ENCODE results near the gene NR5A2. TPM values are rescaled to one million over a fixed set of nuclear protein-coding genes. Genes with fewer than 3 reads are reported as not detected.

NR5A2 gene
- total RNA-seq, 1 donor from 2014 or later, result 12.7 TPM

DNA sequence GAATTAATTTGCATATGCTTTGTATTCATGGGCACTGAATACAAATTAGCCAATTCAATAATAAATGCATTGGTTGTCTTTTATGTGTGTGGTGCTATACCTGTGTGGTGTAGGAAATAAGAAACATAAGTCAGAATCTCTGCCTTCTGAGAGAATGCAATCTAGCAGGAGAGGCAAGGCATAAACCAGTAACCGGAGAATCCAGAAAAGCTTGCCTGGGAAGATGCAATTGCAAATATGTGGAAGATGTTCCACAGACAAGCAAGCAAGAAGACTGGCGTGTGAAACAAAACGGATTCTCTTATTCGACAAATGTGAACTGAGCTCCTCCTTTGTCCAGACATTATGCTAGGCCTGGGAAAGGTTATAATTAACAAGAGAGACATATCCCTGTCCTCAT is 134.3 kb downstream of the NR5A2 start:
- intact Hi-C loops (cut with DNase I), result no loop called here
- no peaks in the 10 kb centered on the region for H3K36me3 ChIP-seq
- H3K4me1 ChIP-seq, result no peaks in the 10 kb centered on the region
- H3K27me3 ChIP-seq, result no peaks in the 10 kb centered on the region
- DNase-seq (ENCODE audit: low spot score in 2 of 2), result no peak
- no peak overlapping the region for H3K27ac ChIP-seq
- no peak overlapping the region for H3K4me3 ChIP-seq
- TF ChIP-seq, protein P1, sequence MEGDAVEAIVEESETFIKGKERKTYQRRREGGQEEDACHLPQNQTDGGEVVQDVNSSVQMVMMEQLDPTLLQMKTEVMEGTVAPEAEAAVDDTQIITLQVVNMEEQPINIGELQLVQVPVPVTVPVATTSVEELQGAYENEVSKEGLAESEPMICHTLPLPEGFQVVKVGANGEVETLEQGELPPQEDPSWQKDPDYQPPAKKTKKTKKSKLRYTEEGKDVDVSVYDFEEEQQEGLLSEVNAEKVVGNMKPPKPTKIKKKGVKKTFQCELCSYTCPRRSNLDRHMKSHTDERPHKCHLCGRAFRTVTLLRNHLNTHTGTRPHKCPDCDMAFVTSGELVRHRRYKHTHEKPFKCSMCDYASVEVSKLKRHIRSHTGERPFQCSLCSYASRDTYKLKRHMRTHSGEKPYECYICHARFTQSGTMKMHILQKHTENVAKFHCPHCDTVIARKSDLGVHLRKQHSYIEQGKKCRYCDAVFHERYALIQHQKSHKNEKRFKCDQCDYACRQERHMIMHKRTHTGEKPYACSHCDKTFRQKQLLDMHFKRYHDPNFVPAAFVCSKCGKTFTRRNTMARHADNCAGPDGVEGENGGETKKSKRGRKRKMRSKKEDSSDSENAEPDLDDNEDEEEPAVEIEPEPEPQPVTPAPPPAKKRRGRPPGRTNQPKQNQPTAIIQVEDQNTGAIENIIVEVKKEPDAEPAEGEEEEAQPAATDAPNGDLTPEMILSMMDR (IDR thresholded peaks at IDR 0.05), result no peak
- H3K9me3 ChIP-seq, result no peaks in the 10 kb centered on the region

DNA sequence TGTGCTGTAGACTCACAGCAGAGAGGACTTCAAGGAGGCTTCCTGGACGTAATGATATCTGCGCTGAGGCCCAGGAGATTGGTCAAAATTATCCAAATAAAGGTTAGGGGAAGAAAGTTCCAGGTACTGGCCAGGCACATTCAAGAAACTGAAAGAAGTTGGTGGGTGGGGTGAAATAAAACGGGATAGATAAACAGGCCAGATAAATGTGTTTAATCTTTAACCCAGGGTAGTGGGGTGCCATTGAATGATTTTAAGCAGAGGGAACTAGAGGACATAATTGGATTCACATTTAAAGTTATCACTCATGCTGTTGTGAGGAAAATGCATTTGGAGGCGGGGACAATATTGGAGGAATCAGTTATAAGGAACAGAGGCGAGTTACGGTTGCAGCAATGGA is 134.7 kb downstream of the NR5A2 start:
- no peaks in the 10 kb centered on the region for H3K27me3 ChIP-seq
- TF ChIP-seq, protein P1 (IDR thresholded peaks at IDR 0.05), result no peak
- H3K4me1 ChIP-seq, result no peaks in the 10 kb centered on the region
- H3K27ac ChIP-seq, result no peak overlapping the region
- no peak for DNase-seq (ENCODE audit: low spot score in 2 of 2)
- no peaks in the 10 kb centered on the region for H3K9me3 ChIP-seq
- no peaks in the 10 kb centered on the region for H3K36me3 ChIP-seq
- intact Hi-C loops (cut with DNase I), result no loop called here
- H3K4me3 ChIP-seq, result no peak overlapping the region

DNA sequence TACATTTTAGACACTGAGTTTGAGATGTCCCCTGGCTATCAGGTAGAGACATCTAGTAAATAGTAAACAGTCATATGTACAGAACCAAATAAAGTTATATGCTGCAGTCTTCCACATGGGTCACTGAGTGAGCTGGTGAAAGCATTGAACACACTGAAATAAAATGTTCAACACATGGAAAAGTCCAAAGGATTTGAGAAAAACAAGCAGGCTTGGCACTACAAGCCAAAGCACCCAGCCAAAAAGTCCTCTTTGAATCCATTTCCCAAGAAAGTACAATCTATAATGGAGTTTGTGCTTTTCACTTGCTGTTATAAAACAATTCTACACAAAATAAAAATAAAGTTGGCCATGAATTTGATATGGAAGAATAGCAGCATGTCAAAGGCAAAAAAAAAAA is 135.4 kb downstream of the NR5A2 start:
- Histone ChIP-seq H3K9me3 (no peaks in the 10 kb centered on the region), H3K27ac (no peak overlapping the region), H3K4me1 (no peaks in the 10 kb centered on the region), H3K4me3 (no peak overlapping the region), H3K36me3 (no peaks in the 10 kb centered on the region), H3K27me3 (no peaks in the 10 kb centered on the region)
- no peak for DNase-seq (ENCODE audit: low spot score in 2 of 2)
- TF ChIP-seq, protein P1 (IDR thresholded peaks at IDR 0.05), result no peak
- intact Hi-C loops (cut with DNase I), result no loop called here

DNA sequence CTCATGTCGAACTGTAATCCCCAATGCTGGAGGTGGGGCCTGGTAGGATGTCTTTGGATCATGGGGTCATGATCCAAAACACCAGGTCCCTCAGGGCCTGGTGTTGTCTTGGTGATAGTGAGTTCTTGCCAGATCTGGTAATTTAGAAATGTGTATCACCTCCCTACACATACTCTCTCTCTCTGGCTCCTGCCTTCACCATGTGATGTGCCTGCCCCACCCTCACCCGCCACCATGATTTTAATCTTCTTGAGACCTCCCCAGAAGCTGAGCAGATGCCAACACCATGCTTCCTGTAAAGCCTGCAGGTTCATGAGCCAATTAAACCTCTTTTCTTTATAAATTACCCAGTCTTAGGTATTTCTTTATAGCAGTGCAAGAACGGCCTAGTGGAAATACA is 136.4 kb downstream of the NR5A2 start:
- no peak overlapping the region for H3K27ac ChIP-seq
- no peaks in the 10 kb centered on the region for H3K9me3 ChIP-seq
- DNase-seq (ENCODE audit: low spot score in 2 of 2), result no peak
- TF ChIP-seq, protein P1 (IDR thresholded peaks at IDR 0.05), result no peak
- no peak overlapping the region for H3K4me3 ChIP-seq
- H3K36me3 ChIP-seq, result no peaks in the 10 kb centered on the region
- intact Hi-C loops (cut with DNase I), result no loop called here
- H3K4me1 ChIP-seq, result no peaks in the 10 kb centered on the region
- no peaks in the 10 kb centered on the region for H3K27me3 ChIP-seq

DNA sequence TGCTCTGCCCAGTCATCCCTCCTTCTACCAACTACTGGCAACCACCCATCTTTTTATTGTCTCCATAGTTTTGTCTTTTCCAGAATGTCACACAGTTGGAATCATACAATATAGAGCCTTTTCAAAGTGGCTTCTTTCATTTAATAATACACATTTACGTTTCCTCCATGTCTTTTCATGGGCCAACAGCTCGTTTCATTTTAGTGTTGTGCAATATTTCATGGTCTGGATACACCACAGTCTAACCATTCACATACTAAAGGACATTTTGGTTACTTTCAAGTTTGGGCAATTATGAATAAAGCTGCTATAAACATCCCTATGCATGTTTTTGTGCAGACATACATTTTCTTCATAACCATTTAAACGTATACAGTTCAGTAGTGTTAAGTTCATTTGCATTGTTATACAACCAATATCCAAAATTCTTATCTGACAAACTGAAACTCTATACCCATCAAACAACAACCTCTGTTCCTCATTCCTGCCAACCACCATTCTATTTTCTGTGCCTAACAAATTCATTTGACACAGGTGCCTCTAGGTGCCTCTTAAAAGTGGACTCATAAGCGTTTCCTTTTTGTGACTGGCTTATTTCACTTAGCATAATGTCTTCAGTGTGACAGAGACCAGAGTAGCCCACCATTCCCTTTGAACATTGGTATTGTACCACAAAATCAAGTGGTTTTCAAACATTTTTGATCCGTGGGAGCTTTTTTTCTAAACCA is 138.1 kb downstream of the NR5A2 start:
- no peak for DNase-seq (ENCODE audit: low spot score in 2 of 2)
- TF ChIP-seq, protein P1 (IDR thresholded peaks at IDR 0.05), result no peak
- H3K4me3 ChIP-seq, result no peak overlapping the region
- H3K27ac ChIP-seq, result no peak overlapping the region
- no peaks in the 10 kb centered on the region for H3K9me3 ChIP-seq
- no peaks in the 10 kb centered on the region for H3K36me3 ChIP-seq
- no peaks in the 10 kb centered on the region for H3K4me1 ChIP-seq
- H3K27me3 ChIP-seq, result no peaks in the 10 kb centered on the region
- intact Hi-C loops (cut with DNase I), result no loop called here

DNA sequence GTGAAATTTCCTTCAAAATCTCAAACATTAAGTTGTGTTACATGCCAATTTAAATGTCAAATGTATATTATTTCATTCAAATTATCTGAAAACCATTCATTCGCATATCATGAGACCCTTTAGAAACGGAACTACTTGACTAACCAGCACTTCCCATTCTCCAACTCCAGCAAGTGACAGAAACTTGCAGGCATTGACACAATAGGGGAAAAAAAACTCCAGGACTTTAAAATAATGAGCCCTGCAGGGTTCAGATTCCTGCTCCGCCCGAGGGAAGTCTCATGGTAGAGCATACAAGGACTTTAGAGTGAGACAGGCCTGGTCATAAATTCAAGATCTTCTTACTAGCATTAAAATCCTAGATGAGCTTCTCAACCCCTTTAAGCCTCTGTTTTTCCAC is 138.9 kb downstream of the NR5A2 start:
- no peak for DNase-seq (ENCODE audit: low spot score in 2 of 2)
- Histone ChIP-seq H3K4me3 (no peak overlapping the region), H3K36me3 (no peaks in the 10 kb centered on the region), H3K4me1 (no peaks in the 10 kb centered on the region), H3K27ac (no peak overlapping the region), H3K27me3 (no peaks in the 10 kb centered on the region), H3K9me3 (no peaks in the 10 kb centered on the region)
- TF ChIP-seq, protein P1 (IDR thresholded peaks at IDR 0.05), result no peak
- intact Hi-C loops (cut with DNase I), result no loop called here

All from ascending aorta (tissue), 2 donors.